GM18511 (cell line): ENCODE measurements around the gene VAX1.
"Not testable (repeated sequence)": the region's sequence is repeated elsewhere in the genome, so short reads cannot be mapped to it uniquely, and the experiment has no call there.

Experiments
- ATAC-seq: cut with Tn5 transposase; IDR thresholded peaks from one replicate; pipeline ENCODE4 v1.9.1; 2021; ENCODE audit warnings: mild to moderate bottlenecking, moderate library complexity; ENCODE audit not compliant: unreplicated experiment

VAX1 gene

GRCh38 chr10:117136391-117136975 is 1.6 kb downstream of the VAX1 start:
- no peak for ATAC-seq

GRCh38 chr10:117135480-117136140 is 2.5 kb downstream of the VAX1 start:
- ATAC-seq, result no peak

GRCh38 chr10:117135026-117135372 is 3.1 kb downstream of the VAX1 start:
- ATAC-seq, result no peak

GRCh38 chr10:117134306-117135025 is 3.6 kb downstream of the VAX1 start:
- ATAC-seq, result no peak

GRCh38 chr10:117134056-117134305 is 4.1 kb downstream of the VAX1 start:
- ATAC-seq, result no peak

GRCh38 chr10:117133273-117134055 is 4.6 kb downstream of the VAX1 start:
- no peak for ATAC-seq

GRCh38 chr10:117132751-117133231 is 5.3 kb downstream of the VAX1 start:
- ATAC-seq, result no peak

- no peak for ATAC-seq
These were observed 6.4 kb downstream of the VAX1 start for GRCh38 chr10:117131376-117132327.

- no peak for ATAC-seq
These were observed 7.2 kb downstream of the VAX1 start for GRCh38 chr10:117130862-117131375.

- ATAC-seq, result no peak
These were observed 7.7 kb downstream of the VAX1 start for GRCh38 chr10:117130346-117130745.

GRCh38 chr10:117126645-117127044 is 11.4 kb downstream of the VAX1 start:
- ATAC-seq, result not testable (repeated sequence)

GRCh38 chr10:117126034-117126433 is 12.0 kb downstream of the VAX1 start:
- no peak for ATAC-seq

- ATAC-seq, result no peak
These were observed 25.9 kb downstream of the VAX1 start for GRCh38 chr10:117112220-117112619.

- ATAC-seq, result no peak
These were observed 30.8 kb downstream of the VAX1 start for GRCh38 chr10:117107238-117107637.

- no peak for ATAC-seq
These were observed 41.4 kb downstream of the VAX1 start for GRCh38 chr10:117096599-117097201.

- ATAC-seq, result no peak
These were observed 43.2 kb downstream of the VAX1 start for GRCh38 chr10:117094856-117095255.

GRCh38 chr10:117092386-117092785 is 45.7 kb downstream of the VAX1 start:
- ATAC-seq, result no peak

- ATAC-seq, result no peak
These were observed 47.2 kb downstream of the VAX1 start for GRCh38 chr10:117090834-117091233.

GRCh38 chr10:117087521-117087920 is 50.5 kb downstream of the VAX1 start:
- ATAC-seq, result no peak

GRCh38 chr10:117086546-117086945 is 51.5 kb downstream of the VAX1 start:
- ATAC-seq, result no peak
